NCI-H1105 treated with DMSO at 0.1 percent for 48 hours (cell line): Measurements from ENCODE around the gene OLAH.
"Not testable (repeated sequence)": the region's sequence is repeated elsewhere in the genome, so short reads cannot be mapped to it uniquely, and the experiment has no call there.

Experiments
- DNase-seq: peaks from one replicate; lab custom pipeline; 2025; lab: John Stamatoyannopoulos, UW

Gene OLAH

DNA sequence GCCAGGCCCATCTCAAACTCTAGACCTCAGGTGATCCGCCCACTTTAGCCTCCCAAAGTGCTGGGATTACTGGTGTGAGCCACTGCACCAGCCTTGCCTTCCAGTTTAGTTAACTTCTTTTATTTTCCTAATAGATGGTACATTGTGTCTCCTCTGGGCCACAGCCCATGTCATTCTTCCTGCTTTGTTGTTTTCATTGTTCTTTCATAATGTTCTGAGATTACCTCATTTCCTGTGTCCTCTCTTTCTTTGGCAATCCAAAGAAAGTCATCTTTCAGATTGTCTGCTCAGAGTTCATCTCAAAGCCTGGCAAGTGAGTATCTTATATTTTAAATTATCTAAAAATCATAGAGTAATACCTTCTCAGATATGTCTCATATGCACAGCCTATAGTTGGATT lies at the start of gene OLAH:
OLAH (plus strand) TSS at position 270 of the 400 bp plus-strand sequence. CDS start 3,346 bp downstream, outside the sequence.
- DNase-seq, result no peak

DNA sequence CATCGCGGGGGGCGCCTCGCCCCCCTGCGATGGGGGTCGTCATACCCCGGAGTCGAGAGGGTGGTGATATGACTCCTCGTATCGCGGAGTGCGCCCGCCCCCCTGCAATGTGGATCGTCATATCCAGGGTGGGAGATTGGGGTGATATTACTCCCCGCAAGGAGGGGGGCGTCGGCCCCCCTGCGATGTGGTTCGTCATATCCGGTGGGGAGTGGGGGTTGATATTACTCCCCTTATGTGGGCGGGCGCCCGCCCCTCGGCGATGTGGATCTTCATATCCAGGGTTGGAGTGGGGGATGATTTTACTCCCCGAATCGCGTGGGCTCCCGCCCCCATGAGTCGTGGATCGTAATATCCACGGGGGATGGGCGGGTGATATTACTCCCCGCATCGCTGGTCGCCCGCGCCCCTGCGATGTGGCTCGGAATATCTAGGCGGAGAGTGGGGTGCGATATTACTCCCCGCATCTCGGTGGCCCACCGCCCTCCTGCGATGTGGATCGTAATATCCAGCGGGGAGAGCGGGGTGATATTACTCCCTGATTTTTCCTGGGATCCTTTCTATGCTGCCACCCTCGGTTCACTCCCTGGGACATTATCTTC lies 47.7 kb upstream of the OLAH start:
- no peak for DNase-seq

DNA sequence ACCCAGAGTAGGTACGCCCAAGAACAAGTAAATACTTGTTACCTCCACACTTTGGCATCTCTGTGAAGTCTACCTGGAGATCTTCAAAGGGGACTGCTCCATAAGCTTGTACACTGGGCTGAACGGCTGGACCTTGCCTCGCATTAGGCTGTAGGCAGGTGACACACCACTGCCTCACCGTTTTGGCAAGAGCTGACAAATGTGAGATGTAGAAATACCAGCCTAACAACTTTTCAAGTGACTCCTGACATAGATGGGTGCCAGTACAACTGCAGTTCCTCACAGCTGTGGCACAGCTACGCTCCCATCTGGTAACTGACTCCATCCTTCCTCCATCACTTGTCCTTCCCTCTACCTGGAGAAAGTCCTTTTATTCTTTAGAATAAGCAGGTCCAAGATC lies 30.2 kb upstream of the OLAH start:
- DNase-seq, result peak; percentile 5

DNA sequence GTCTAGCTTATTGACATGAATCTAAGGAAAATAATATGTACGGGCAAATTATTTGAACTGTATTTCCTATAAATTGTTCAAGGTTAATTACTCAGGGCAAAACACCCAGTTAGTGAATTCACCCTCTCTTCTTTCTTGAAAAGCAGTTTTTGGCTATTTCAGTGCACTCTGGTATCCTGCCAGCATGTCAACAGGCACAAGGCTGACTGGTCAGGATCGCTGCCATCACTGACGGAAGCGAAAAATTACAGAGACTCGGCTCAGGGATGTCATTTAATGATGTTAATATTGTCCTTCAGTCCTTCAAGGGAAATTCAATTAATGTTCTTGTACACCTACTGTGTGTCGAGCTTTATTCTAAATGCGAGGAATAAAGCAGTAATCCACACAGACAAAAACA lies 28.3 kb upstream of the OLAH start:
- DNase-seq, result no peak

- not testable (repeated sequence) for DNase-seq
These were observed 22.8 kb upstream of the OLAH start for GRCh38 chr10:15020966-15021365.

DNA sequence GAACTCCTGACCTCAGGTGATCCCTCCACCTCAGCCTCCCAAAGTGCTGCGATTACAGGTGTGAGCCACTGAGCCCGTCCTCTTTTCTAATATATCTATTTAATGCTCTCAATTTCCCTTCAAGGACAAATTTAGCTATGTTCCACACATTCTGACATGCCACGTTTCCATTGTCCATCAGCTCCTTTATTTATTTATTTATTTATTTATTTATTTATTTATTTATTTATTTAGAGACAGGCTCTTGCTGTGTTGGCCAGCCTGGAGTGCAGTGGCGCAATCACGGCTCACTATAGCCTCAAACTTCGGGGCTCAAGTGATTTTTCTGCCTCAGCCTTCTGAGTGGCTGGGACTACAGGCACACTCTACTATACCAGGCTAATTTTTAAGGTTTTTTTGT lies 20.7 kb upstream of the OLAH start:
- DNase-seq, result not testable (repeated sequence)

- not testable (repeated sequence) for DNase-seq
These were observed 19.4 kb upstream of the OLAH start for GRCh38 chr10:15024017-15025004.

GRCh38 chr10:15025040-15025439 lies 18.7 kb upstream of the OLAH start:
- DNase-seq, result not testable (repeated sequence)

- DNase-seq, result no peak
These were observed 16.0 kb upstream of the OLAH start for GRCh38 chr10:15027741-15028140.

- no peak for DNase-seq
These were observed 8.1 kb upstream of the OLAH start for GRCh38 chr10:15035385-15036301.

GRCh38 chr10:15037691-15038090 lies 6.1 kb upstream of the OLAH start:
- no peak for DNase-seq

GRCh38 chr10:15038416-15038815 lies 5.3 kb upstream of the OLAH start:
- no peak for DNase-seq

DNA sequence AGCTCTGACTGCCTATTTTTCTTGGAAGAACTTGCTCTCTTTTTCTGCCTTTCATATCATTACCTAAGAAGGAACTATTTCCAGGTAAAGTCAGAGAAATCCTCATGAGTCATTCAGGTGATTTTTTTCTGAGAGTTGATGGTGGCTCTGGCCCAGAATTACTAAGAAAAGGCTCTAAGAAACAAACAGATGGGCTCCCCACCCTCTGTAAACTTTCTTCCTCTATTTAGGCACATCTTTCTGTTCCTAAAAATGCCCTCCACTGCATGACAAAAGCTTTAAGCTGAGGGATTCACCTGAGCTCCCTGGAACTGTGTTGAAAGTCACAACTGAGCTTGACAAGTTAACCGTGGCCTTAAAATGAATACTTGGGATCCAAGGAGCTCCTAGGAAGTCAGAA lies 1.6 kb downstream of the OLAH start:
- DNase-seq, result no peak

GRCh38 chr10:15046626-15047025 lies 2.9 kb downstream of the OLAH start:
- DNase-seq, result no peak

GRCh38 chr10:15049533-15049932 lies 5.8 kb downstream of the OLAH start:
- no peak for DNase-seq

DNA sequence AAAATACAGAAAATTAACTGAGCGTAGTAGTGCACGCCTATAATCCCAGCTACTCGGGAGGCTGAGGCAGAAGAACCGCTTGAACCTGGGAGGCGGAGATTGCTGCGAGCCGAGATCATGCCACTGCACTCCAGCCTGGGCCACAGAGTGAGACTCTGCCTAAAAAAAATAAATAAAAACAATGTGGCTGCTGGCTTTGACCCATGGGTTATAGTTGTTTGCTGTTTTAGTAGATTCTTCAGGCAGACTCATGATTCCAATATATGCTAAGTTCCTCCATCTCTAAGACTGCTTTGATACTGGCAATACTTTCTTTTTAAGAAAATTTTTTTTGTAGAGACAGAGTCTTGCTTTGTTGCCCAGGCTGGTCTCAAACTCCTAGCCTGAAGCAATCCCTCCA lies 8.4 kb downstream of the OLAH start:
- DNase-seq, result no peak

DNA sequence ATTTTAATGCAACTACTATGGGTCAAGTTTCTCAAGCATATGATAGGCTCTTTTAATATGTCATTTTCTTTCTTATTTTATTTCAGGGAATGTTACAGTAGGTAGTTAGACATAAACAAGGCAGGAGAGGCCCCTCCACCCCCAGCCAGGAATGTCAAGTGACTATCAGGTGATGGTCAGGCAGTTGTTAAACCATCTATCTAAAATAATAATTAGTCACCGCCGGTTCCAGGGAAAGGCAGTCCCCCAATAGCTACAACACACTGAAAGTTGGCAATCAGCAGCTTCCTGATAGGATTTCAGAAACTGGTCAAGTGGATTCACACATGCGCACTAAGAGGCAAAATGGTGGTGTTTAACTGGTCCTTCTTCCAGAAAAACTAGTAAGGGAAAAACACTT lies 9.3 kb downstream of the OLAH start:
- no peak for DNase-seq

DNA sequence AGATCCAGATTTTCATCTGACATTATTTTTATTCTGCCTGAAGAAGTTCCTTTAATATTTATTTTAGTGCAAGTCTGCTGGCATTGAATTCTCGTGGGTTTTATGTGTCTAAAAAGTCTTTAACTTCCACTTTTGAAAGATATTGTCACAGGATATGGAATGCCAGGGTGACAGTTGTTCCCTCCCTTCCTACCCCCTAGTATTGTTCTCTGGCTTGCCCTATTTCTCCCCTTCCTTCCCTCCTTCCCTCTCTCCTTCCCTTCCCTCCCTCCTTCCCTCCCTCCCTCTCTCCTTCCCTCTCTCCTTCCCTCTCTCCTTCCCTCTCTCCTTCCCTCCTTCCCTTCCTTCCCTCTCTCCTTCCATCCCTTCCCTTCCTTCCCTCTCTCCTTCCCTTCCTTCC lies 14.9 kb downstream of the OLAH start:
- DNase-seq, result no peak

- DNase-seq, result no peak
These were observed 16.2 kb downstream of the OLAH start for GRCh38 chr10:15059914-15060313.

- DNase-seq, result no peak
These were observed 16.9 kb downstream of the OLAH start for GRCh38 chr10:15060638-15061037.

DNA sequence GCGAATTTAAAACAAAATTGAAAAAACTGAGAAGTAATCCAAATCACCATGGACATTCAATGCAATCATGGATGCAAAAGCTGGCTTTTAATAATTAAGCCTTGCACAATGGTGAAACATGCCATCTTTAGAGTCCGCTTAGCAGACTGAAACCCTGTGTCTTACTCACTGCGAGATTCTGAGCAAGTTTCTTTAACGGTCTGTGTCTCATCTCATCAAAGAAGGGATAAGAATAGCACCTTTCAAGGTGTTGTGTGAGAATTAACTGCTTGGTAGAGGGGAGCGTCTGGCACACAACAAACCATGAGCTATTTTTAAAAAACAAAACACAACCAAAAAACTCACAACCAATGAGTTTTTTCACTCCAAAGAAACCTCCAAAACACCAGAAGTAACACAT lies 23.4 kb downstream of the OLAH start:
- DNase-seq, result no peak

- DNase-seq, result no peak
These were observed 25.1 kb downstream of the OLAH start for GRCh38 chr10:15068802-15069201.
